HG03135 (cell line): ENCODE measurements around the gene HSF2BP.
"Not testable (repeated sequence)": the region's sequence is repeated elsewhere in the genome, so short reads cannot be mapped to it uniquely, and the experiment has no call there.

Experiments
- ATAC-seq: cut with Tn5 transposase; IDR thresholded peaks from one replicate; pipeline ENCODE4 v1.9.1; 2021; ENCODE audit warnings: mild to moderate bottlenecking, moderate library complexity; ENCODE audit not compliant: unreplicated experiment

The HSF2BP gene

GRCh38 chr21:43653626-43654025, 5.7 kb downstream of the HSF2BP start:
- no peak for ATAC-seq

DNA sequence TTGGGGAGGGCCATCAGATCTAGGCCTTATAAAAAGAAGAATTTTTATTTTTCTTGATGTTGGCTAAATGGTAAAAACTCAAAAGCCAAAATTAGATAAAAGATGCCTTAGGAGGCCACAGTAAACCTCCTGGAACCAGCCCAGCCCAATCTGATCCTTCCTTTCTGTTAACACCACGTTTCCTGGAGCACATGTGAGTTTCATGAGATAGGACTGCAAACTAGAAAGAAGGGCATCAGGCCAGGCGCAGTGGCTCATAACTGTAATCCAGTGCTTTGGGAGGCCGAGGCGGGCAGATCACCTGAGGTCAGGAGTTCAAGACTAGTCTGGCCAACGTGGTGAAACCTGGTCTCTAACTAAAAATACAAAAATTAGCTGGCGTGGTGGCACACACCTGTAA, 6.7 kb downstream of the HSF2BP start:
- ATAC-seq, result no peak

GRCh38 chr21:43651926-43652325, 7.4 kb downstream of the HSF2BP start:
- ATAC-seq, result not testable (repeated sequence)

- ATAC-seq, result no peak
Measured at GRCh38 chr21:43648171-43648570, 11.1 kb downstream of the HSF2BP start.

GRCh38 chr21:43646550-43647260, 12.6 kb downstream of the HSF2BP start:
- peak; percentile 81 for ATAC-seq

DNA sequence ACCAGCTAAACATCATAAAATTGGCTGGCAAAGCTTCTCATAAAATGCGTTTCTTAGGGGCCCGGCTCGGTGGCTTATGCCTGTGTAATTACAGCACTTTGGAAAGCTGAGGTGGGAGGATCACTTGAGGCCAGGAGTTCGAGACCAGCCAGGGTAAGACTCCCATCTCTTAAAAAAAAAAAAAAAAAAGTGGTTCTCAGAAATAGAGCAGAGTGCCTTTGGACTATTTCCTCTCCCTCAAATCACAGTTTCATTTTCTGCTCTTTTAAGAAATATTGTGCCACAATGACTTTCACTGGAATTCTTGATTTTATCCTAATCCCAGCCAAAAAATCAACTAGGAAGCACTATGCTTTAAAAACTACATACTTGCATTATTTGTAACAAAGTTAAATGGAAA, 13.3 kb downstream of the HSF2BP start:
- ATAC-seq, result no peak

DNA sequence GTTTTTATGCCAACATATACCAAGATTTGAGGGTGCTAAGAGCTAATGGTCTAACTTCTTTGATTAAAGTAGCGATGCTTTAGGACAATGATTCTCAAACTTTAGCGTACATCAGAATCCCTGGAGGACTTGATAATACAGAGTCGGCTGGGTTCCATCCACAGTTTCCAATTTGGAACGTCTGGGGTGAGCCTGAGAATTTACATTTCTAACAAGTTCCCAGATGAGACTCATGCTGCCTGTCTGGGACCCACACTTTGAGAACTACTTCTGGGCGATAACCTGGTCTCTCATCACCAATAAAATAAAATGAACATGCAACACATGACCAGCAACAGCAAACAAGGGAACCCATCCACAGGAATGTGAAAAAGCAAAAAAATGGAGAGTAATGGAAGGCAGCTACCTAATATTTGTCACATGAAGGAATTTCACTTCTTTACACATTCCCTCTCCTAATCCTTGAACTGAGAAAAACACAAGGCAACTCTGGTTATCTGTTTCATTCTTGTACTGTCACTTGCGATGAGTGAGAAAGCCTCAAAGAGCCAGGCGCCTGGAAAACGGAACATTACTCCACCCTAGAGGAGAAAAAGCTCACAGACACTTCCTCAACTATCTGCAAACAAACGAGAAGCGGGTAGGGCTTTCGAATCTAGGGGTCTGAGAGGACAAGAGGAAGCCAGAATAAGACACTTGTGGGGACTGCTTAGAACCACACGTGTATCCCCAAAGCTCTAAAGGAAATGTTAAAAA, 14.0 kb downstream of the HSF2BP start:
- ATAC-seq, result no peak

DNA sequence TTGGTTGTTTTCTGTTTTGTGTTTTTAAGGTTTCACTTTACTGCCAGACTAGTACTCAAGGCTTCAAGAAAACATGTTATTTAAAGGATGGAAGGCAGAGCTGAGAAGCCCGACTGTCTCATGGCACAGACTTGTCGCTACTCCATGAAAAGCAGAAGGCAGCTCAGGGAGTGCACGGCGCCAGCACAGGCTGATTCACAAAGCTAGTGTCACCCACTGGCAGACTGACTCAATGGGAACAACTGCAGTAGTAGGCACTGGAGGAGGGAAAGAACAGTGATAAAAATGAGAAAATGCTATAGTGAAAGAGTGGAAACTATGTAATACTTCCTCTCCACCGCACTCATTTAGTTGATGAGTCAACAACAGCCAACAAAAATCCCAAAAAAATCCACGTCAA, 14.7 kb downstream of the HSF2BP start:
- no peak for ATAC-seq

GRCh38 chr21:43644071-43644470, 15.2 kb downstream of the HSF2BP start:
- ATAC-seq, result no peak

DNA sequence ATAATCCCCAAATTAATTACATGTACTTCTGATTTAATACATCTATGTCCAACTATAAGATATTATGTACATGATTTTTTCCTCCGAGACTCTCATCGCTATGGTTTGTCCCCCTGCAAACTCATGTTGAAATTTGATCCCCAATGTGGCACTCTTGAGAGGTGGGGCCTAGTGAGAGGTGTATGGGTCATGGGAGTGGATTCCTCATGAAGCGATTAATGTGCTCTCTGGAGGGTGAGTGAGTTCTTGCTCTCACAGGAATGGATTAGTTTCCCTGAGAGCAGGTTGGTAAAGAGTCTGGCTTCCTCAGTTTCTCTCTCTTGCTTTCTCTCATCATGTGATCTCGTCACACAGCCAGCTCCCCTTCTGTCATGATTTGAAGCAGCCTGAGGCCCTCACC, 16.1 kb downstream of the HSF2BP start:
- ATAC-seq, result no peak

GRCh38 chr21:43640400-43640799, 18.9 kb downstream of the HSF2BP start:
- no peak for ATAC-seq

GRCh38 chr21:43639470-43640353, 19.6 kb downstream of the HSF2BP start:
- ATAC-seq, result no peak

DNA sequence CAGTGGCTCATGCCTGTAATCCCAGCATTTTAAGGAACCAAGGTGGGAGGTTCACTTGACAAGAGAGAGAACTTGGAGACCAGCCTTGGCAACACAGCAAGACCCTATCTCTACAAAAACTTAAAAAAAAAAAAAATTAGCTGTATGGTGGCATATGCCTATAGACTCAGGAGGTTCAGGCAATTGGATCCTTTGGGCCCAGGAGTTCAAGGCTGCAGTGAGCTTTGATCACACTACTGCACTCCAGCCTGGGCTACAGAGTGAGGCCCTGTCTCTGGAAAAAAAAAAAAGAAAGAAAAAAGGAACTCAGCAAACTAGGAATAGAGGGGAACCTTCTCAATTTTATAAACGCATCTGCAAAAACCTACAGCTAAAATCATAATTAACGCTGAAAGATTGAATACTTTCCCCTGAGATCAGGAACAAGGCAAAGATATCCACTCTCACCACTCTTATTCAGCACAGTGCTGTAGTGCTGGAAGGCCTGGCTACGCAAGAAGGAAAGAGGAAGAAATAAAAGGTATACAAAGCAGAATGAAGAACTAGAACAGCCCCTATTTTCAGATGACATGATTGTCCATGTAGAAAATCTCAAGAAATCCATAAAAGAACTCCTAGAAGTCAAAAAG, 21.6 kb downstream of the HSF2BP start:
- ATAC-seq, result no peak

DNA sequence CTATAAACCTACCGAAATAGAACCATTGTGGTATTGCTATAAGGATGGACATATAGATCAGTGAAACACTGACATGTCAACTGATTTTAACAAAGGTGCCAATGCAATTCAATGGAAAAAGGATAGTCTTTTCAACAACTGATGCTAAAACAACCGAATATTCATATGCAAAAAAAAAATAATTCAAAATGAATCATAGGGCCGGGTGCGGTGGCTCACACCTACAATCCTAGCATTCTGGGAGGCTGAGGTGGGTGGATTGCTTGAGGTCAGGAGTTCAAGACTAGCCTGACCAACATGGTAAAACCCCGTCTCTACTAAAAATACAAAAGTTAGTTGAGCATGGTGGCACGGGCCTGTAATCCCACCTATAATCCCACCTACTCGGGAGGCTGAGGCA, 23.9 kb downstream of the HSF2BP start:
- ATAC-seq, result no peak

DNA sequence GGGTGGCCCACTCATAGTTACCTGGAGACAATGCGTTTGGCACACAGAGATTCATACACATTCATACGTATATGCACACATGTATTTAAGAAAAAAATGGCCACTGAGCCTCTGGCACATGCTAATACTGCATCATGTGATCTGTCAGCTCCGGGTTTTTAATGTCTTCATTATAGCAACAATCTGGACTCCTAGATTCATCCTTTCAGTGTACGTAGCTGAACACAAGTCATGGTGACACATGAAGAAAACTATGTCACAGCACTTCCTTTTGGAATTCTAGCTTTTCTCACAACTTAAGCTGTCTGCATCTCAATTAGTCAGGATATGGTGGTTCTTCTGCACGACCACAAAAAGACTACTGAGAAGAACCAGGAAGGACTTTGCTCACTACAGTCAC, 24.7 kb downstream of the HSF2BP start:
- ATAC-seq, result no peak

- ATAC-seq, result no peak
Measured at GRCh38 chr21:43632373-43632905, 26.8 kb downstream of the HSF2BP start.

GRCh38 chr21:43631411-43632107, 27.7 kb downstream of the HSF2BP start:
- ATAC-seq, result no peak

- ATAC-seq, result no peak
Measured at GRCh38 chr21:43627527-43627926, 31.8 kb downstream of the HSF2BP start.

DNA sequence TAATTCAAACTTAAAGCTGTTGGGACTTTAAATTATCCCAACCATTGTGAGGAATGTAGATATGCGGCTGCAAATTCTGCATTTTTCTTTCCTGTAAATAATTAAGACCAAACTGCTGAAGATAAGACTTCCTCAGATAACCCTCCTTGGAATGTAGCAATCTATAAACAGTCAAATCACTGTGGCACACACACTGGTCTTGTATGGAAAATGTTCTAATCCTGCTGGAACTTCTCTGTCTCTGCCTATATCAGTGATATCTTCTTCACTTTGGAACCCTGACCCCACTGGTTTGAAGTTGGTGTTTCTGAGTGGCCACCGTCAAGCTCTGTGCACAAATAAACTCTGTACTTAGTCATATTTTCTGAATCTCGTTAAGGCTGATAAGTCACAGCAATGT, 32.9 kb downstream of the HSF2BP start:
- ATAC-seq, result no peak

GRCh38 chr21:43624339-43624738, 34.9 kb downstream of the HSF2BP start:
- no peak for ATAC-seq
